ENCODE results near the gene PDSS1.

PDSS1 gene

DNA sequence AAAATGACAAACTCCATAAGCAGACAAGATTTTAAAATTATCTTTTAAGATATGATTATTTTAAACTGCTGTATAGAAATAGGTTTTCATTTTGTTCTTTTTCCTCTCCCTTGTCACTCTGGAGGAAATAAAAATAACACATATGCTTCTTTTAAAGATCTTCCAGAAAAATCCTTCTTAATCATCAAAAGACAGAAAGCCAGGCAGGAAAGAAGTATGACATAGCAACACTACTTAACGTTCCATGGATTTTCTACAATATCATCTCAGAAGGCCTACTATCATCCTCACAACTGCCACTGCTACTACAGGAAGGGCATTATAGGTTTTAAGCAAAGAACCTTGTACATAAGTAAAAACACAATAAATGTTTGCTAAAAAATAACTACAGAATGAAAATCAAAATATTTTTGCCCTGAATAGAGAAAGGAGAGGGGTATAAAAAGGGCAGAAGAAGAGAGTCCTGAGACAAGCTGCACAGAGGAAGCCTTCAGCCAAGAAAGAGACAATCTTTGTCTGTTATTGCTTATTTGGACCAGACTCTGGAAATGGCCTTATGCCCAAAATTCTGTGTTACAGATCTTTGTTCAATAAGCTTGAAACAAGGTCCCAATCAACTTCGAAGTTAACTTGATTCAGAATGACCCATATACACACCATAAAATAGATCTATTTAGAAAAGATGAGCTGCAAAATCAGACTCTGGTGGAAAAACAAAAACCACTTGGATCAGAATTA lies 95.4 kb downstream of the PDSS1 start:
- no peak for DNase-seq (ENCODE audit: low read depth in 2 of 2)

Measured in stimulated activated CD4-positive, alpha-beta T cell treated with anti-CD3 and anti-CD28 coated beads, Interleukin-4, amount 100 ng/mL, for 48 hours (primary cell).